Measurements from ENCODE around the gene SCARB1. TPM values are rescaled to one million over a fixed set of nuclear protein-coding genes. Genes with fewer than 3 reads are reported as not detected.

The SCARB1 gene
- total RNA-seq, 4 donors from 2014 or later, result 8.3 to 24.1 (median 13.0) TPM

GRCh38 chr12:124763594-124763979 is 100.1 kb downstream of the SCARB1 start:
- Histone ChIP-seq H3K36me3 (no peaks in the 10 kb centered on the region), H3K27ac (replicated peaks in 1 of 4) (peak overlapping the region; percentile 80 to 89 (median 88)), H3K27me3 (peaks cover 0 to 4% (median 0%) of the 10 kb centered on the region in 4 donors), H3K4me3 (no peak overlapping the region), H3K9me3 (peaks cover 0 to 12% (median 6%) of the 10 kb centered on the region in 4 donors), H3K4me1 (peaks cover 58 to 82% (median 76%) of the 10 kb centered on the region in 4 donors)
- intact Hi-C loops (cut with DNase I), result loop anchor here (10.0 kb wide), 1 partner anchor 249 kb away; no protein-coding TSS in a partner anchor
- TF ChIP-seq CTCF (IDR thresholded peaks at IDR 0.05) (no peak), POLR2AphosphoS5 (IDR thresholded peaks at IDR 0.05) (no peak), POLR2A (IDR thresholded peaks at IDR 0.05; ENCODE audit: low read depth) (no peak), EP300 (IDR thresholded peaks at IDR 0.05) (no peak)
- WGBS, result 85% methylated on average over 5 of the region's 5 CpGs
- DNase-seq (ENCODE audit: extremely low spot score), result no peak

GRCh38 chr12:124762791-124763593 is 100.7 kb downstream of the SCARB1 start:
- WGBS, result 62% methylated on average over 13 of the region's 13 CpGs
- peaks cover 0 to 12% (median 6%) of the 10 kb centered on the region in 4 donors for H3K9me3 ChIP-seq
- H3K27me3 ChIP-seq, result peaks cover 0 to 4% (median 0%) of the 10 kb centered on the region in 4 donors
- H3K4me1 ChIP-seq, result peaks cover 58 to 88% (median 78%) of the 10 kb centered on the region in 4 donors
- TF ChIP-seq CTCF (IDR thresholded peaks at IDR 0.05) (no peak), POLR2AphosphoS5 (IDR thresholded peaks at IDR 0.05) (no peak), EP300 (IDR thresholded peaks at IDR 0.05) (no peak), POLR2A (IDR thresholded peaks at IDR 0.05; ENCODE audit: low read depth) (no peak)
- no peaks in the 10 kb centered on the region for H3K36me3 ChIP-seq
- DNase-seq (ENCODE audit: extremely low spot score), result no peak
- no peak overlapping the region for H3K4me3 ChIP-seq
- peak overlapping the region; percentile 80 to 89 (median 88) for H3K27ac ChIP-seq (replicated peaks in 1 of 4)
- intact Hi-C loops (cut with DNase I), result loop anchor here (10.0 kb wide), 1 partner anchor 248 kb away; no protein-coding TSS in a partner anchor

- H3K4me3 ChIP-seq, result no peak overlapping the region
- intact Hi-C loops (cut with DNase I), result loop anchor here (10.0 kb wide), 1 partner anchor 248 kb away; no protein-coding TSS in a partner anchor
- 74% methylated on average over 7 of the region's 8 CpGs for WGBS
- no peaks in the 10 kb centered on the region for H3K36me3 ChIP-seq
- no peak for TF ChIP-seq CTCF (IDR thresholded peaks at IDR 0.05)
- TF ChIP-seq POLR2AphosphoS5 (IDR thresholded peaks at IDR 0.05), result no peak
- peak overlapping the region; percentile 71 to 89 (median 78) for H3K27ac ChIP-seq (replicated peaks in 1 of 4)
- H3K4me1 ChIP-seq, result peaks cover 58 to 89% (median 78%) of the 10 kb centered on the region in 4 donors
- peaks cover 0 to 12% (median 6%) of the 10 kb centered on the region in 4 donors for H3K9me3 ChIP-seq
- DNase-seq (ENCODE audit: extremely low spot score), result no peak
- peaks cover 0 to 4% (median 0%) of the 10 kb centered on the region in 4 donors for H3K27me3 ChIP-seq
These were observed 101.3 kb downstream of the SCARB1 start for GRCh38 chr12:124762384-124762783.

GRCh38 chr12:124761871-124762270 is 101.8 kb downstream of the SCARB1 start:
- Histone ChIP-seq H3K4me1 (peaks cover 53 to 84% (median 73%) of the 10 kb centered on the region in 4 donors), H3K4me3 (no peak overlapping the region), H3K9me3 (peaks cover 0 to 12% (median 6%) of the 10 kb centered on the region in 4 donors), H3K36me3 (no peaks in the 10 kb centered on the region), H3K27me3 (peaks cover 0 to 4% (median 0%) of the 10 kb centered on the region in 4 donors), H3K27ac (replicated peaks in 1 of 4) (peak overlapping the region; percentile 71 to 89 (median 78))
- no peak for DNase-seq (ENCODE audit: extremely low spot score)
- 40% methylated on average over 4 of the region's 4 CpGs for WGBS
- TF ChIP-seq EP300 (IDR thresholded peaks at IDR 0.05), result no peak
- peak; percentile 58 to 64 for TF ChIP-seq POLR2AphosphoS5 (IDR thresholded peaks at IDR 0.05)
- intact Hi-C loops (cut with DNase I), result loop anchor here (10.0 kb wide), 1 partner anchor 247 kb away; no protein-coding TSS in a partner anchor

GRCh38 chr12:124761056-124761455 is 102.6 kb downstream of the SCARB1 start:
- TF ChIP-seq POLR2A (IDR thresholded peaks at IDR 0.05; ENCODE audit: low read depth) (no peak), CTCF (IDR thresholded peaks at IDR 0.05) (no peak), POLR2AphosphoS5 (IDR thresholded peaks at IDR 0.05) (no peak), EP300 (IDR thresholded peaks at IDR 0.05) (no peak)
- peaks cover 48 to 82% (median 70%) of the 10 kb centered on the region in 4 donors for H3K4me1 ChIP-seq

More at GRCh38 chr12:124761056-124761455, 102.6 kb downstream of the SCARB1 start:
- peaks cover 0 to 4% (median 0%) of the 10 kb centered on the region in 4 donors for H3K27me3 ChIP-seq
- intact Hi-C loops (cut with DNase I), result loop anchor here (10.0 kb wide), 1 partner anchor 246 kb away; no protein-coding TSS in a partner anchor
- 100% methylated on average over 4 of the region's 7 CpGs for WGBS
- H3K36me3 ChIP-seq, result no peaks in the 10 kb centered on the region
- H3K4me3 ChIP-seq, result no peak overlapping the region
- DNase-seq (ENCODE audit: extremely low spot score), result no peak
- H3K27ac ChIP-seq (replicated peaks in 1 of 4), result peak overlapping the region; percentile 70 to 89 (median 78)
- peaks cover 0 to 12% (median 6%) of the 10 kb centered on the region in 4 donors for H3K9me3 ChIP-seq

Measured in esophagus muscularis mucosa (tissue), 4 donors.